Activated CD8-positive, alpha-beta T cell treated with anti-CD3 and anti-CD28 coated beads, Interleukin-2, amount 10 ng/mL, durations not matched to agents 7 days and 5 days (primary cell): ENCODE measurements around the gene DENND2A. TPM values are rescaled to one million over a fixed set of nuclear protein-coding genes. Genes with fewer than 3 reads are reported as not detected.
"Not testable (repeated sequence)": the region's sequence is repeated elsewhere in the genome, so short reads cannot be mapped to it uniquely, and the experiment has no call there.

Source experiments
- ATAC-seq: fragments of 150-1000 bp; cut with Tn5 transposase; one replicate; pipeline ENCODE4 v1.10.0; 2021; ENCODE audit warnings: moderate library complexity
- CTCF ChIA-PET: fragments of 350-600 bp; sonication (Branson Sonifier 250); formaldehyde crosslinking; loops from one replicate; lab custom pipeline; 2021; ENCODE audit warnings: antibody characterized with exemption; lab: Charles Lee
- POLR2A ChIA-PET: fragments of 350-600 bp; sonication (Branson Sonifier 250); formaldehyde crosslinking; loops from one replicate; lab custom pipeline; 2021; ENCODE audit warnings: antibody characterized with exemption; lab: Charles Lee
- DNase-seq: peaks from one replicate; pipeline ENCODE4 v3.0.0-alpha.2; 2020
- H3K27ac Mint-ChIP-seq: one replicate; pipeline ENCODE4 v1.8.0; 2021; ENCODE audit warnings: mild to moderate bottlenecking, mixed read lengths
- H3K27me3 Mint-ChIP-seq: one replicate; pipeline ENCODE4 v1.8.0; 2021; ENCODE audit warnings: low read depth, mixed read lengths
- H3K36me3 Mint-ChIP-seq: one replicate; pipeline ENCODE4 v1.8.0; 2021; ENCODE audit warnings: low read depth, mixed read lengths
- H3K4me1 Mint-ChIP-seq: one replicate; pipeline ENCODE4 v1.8.0; 2021; ENCODE audit warnings: low read depth, mixed read lengths
- H3K4me3 Mint-ChIP-seq: one replicate; pipeline ENCODE4 v1.8.0; 2021; ENCODE audit warnings: mild to moderate bottlenecking, mixed read lengths
- H3K9me3 Mint-ChIP-seq: one replicate; pipeline ENCODE4 v1.8.0; 2022; ENCODE audit warnings: mixed read lengths; ENCODE audit not compliant: insufficient read depth
- total RNA-seq, 2 experiments: library from RNA; stranded (reverse); gene quantifications; one replicate each; pipeline ENCODE4 v1.2.3, GENCODE V29; 2021

Gene DENND2A
- total RNA-seq, 2 experiments from 2014 or later, result not detected

DNA sequence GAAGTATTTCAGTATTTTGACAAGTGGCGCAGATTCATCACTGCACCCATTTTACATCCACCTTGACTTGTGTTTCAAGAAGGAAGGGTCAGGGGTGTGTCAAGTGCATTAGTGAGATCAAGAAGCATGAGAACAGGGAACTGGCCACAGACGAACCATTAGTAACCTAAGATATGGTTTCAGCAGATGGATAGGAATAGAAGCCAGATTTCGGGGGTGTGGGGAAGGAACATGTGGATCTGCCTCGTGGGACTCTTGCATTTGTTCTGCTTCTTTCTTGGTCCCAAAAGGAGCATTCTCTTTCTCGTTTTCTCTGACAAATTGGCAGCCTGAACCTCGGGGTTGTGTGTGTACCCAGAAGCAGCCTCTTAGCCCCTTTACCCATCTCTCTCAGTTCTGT is 9.6 kb downstream of the DENND2A start:
- ATAC-seq, result no peak
- ChIA-PET POLR2A (no interaction called here), CTCF (no interaction called here)
- Mint-ChIP-seq H3K27me3 (peaks cover 5% of the 10 kb centered on the region), H3K27ac (no peak overlapping the region), H3K36me3 (no peaks in the 10 kb centered on the region), H3K4me1 (no peaks in the 10 kb centered on the region), H3K4me3 (no peak overlapping the region), H3K9me3 (no peaks in the 10 kb centered on the region)
- DNase-seq, result no peak

- ATAC-seq (no peak), DNase-seq (no peak)
- no peaks in the 10 kb centered on the region for H3K4me1 Mint-ChIP-seq
- CTCF ChIA-PET, result interaction anchor here (0.7 kb wide), 1 partner anchor 27 kb away, joined by 3 read pairs; no protein-coding TSS in a partner anchor
- H3K9me3 Mint-ChIP-seq, result no peaks in the 10 kb centered on the region
- POLR2A ChIA-PET, result no interaction called here
- H3K36me3 Mint-ChIP-seq, result no peaks in the 10 kb centered on the region
- H3K27me3 Mint-ChIP-seq, result peaks cover 5% of the 10 kb centered on the region
- H3K4me3 Mint-ChIP-seq, result no peak overlapping the region
- no peak overlapping the region for H3K27ac Mint-ChIP-seq
These were observed 14.4 kb downstream of the DENND2A start for GRCh38 chr7:140625908-140626868.

DNA sequence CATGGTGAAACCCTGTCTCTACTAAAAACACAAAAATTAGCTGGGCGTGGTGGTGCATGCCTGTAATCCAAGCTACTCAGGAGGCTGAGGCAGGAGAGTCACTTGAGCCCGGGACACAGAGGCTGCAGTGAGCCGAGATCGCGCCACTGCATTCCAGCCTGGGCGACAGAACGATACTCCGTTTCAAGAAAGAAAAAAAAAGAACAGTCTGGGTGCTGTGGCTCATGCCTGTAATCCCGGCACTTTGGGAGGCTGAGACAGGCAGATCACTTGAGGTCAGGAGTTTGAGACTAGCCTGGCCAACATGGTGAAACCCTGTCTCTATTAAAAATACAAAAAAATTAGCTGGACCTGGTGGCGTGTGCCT is 15.4 kb downstream of the DENND2A start:
- DNase-seq, H3K4me1 Mint-ChIP-seq, H3K27ac Mint-ChIP-seq, H3K27me3 Mint-ChIP-seq, CTCF ChIA-PET, POLR2A ChIA-PET, H3K4me3 Mint-ChIP-seq, H3K9me3 Mint-ChIP-seq, ATAC-seq, H3K36me3 Mint-ChIP-seq: not testable (repeated sequence)

DNA sequence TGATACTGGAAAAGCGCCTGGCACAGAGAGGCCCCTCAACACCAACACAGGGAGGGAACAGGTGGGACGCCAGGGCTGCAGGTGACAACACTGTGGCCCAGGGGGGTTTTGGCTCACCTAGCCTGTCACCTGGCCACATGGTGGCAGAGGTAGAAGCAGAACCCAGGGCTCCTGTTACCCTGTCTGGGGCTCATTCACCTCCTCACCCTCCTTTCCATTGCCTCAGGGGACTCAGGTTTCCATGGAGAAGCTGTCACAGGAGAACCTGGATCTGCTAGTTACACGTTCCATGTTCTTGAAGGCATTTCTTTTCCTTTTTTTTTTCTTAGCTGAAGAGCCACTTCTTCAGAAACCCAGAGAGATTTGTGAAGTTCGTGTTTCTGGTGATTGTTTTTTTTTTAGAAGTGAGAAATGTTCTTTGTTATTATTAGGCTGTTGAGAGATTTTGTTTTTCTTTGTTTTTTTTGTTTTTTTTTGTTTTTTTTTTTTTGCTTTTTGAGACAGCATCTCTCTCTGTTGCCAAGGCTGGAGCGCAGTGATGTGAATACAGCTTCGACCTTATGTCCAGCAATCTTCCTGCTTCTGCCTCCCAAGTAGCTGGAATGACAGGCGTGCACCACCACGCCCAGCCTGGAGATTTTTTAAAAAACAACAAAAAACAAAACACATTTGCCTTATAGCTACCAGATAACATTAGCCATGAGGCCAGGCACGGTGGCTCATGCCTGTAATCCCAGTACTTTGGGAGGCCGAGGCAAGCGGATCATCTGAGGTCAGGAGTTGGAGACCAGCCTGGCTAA is 16.0 kb downstream of the DENND2A start:
- ATAC-seq, result no peak
- Mint-ChIP-seq H3K36me3 (no peaks in the 10 kb centered on the region), H3K27ac (no peak overlapping the region), H3K9me3 (no peaks in the 10 kb centered on the region), H3K4me1 (no peaks in the 10 kb centered on the region), H3K4me3 (no peak overlapping the region), H3K27me3 (no peaks in the 10 kb centered on the region)
- ChIA-PET POLR2A (no interaction called here), CTCF (no interaction called here)
- DNase-seq, result no peak

DNA sequence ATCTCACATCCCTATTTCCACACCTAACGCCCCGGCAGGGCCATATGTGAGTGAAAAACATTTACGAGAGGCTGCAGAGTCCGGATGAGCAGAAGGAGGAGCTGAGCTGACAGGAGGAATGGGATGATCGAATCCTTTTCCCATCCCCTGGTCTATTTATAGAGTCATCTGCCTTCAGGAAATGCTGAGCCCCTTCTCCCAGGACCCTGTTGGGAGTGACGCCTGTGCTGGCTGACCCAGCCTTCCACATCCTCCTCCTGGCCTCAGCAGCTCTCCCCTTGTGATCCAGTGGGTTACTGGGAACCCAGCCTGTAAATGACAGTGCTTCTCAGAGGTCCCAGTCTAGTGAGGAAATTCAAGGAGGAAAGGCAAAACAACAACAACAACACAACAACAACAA is 16.6 kb downstream of the DENND2A start:
- CTCF ChIA-PET, result no interaction called here
- Mint-ChIP-seq H3K4me1 (no peaks in the 10 kb centered on the region), H3K36me3 (no peaks in the 10 kb centered on the region), H3K9me3 (no peaks in the 10 kb centered on the region), H3K4me3 (no peak overlapping the region), H3K27me3 (no peaks in the 10 kb centered on the region), H3K27ac (no peak overlapping the region)
- ATAC-seq (no peak), DNase-seq (no peak)
- POLR2A ChIA-PET, result no interaction called here

DNA sequence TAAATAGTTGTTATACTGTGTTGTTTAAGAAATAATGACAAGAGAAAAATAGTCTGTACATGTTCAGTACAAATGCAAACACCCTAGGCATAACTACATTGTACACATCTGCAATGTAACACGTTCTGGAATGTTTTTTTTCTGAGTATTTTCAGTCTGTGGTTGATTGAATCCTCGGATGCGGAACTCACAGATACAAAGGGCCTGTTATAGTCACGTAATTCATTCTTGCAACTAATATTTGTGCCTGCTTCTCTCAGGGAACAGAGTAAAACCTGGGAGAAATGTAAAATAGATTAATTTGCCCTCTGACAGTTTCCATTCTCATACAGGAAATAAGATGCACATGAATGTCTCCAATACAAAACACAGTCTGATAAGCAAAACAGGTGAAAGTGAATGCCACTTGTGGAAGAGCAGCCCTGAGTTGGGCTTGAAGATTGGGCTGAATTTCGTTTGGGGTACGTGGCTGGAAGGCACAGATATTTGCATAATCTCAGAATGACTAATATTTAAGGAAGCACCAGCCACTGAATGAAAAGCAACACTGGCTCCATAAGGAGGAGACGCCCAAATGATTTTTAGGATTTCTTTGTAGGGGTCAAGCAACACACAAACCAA is 19.1 kb downstream of the DENND2A start:
- H3K27me3 Mint-ChIP-seq, result no peaks in the 10 kb centered on the region
- H3K9me3 Mint-ChIP-seq, result no peaks in the 10 kb centered on the region
- H3K27ac Mint-ChIP-seq, result no peak overlapping the region
- ATAC-seq, result no peak
- no peaks in the 10 kb centered on the region for H3K36me3 Mint-ChIP-seq
- no peak for DNase-seq
- H3K4me1 Mint-ChIP-seq, result no peaks in the 10 kb centered on the region
- H3K4me3 Mint-ChIP-seq, result no peak overlapping the region
- ChIA-PET POLR2A (no interaction called here), CTCF (no interaction called here)

DNA sequence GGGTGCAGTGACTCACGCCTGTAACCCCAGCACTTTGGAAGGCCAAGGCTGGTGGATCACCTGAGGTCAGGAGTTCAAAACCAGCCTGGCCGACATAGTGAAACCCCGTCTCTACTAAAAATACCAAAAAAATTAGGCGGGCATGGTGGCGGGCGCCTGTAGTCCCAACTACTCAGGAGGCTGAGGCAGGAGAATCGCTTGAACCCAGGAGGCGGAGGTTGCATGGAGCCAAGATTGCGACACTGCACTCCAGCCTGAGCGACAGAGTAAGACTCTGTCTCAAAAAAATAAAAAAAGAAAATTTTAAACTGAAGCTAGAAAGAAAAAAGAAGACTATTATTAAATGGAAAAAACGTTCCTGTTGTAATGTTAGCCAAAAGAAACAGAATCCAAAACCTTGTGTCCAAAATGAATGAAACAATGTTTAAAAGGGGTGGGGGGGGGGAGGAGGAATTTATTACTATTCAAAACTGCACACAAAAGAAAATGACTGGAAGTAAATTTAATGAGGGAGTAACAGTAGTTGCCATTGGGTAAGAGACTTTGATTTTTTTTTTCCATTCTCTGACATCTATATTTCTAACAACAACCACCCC is 20.6 kb downstream of the DENND2A start:
- CTCF ChIA-PET, H3K27ac Mint-ChIP-seq, H3K27me3 Mint-ChIP-seq, POLR2A ChIA-PET, H3K36me3 Mint-ChIP-seq, H3K4me1 Mint-ChIP-seq, DNase-seq, H3K9me3 Mint-ChIP-seq, ATAC-seq, H3K4me3 Mint-ChIP-seq: not testable (repeated sequence)

DNA sequence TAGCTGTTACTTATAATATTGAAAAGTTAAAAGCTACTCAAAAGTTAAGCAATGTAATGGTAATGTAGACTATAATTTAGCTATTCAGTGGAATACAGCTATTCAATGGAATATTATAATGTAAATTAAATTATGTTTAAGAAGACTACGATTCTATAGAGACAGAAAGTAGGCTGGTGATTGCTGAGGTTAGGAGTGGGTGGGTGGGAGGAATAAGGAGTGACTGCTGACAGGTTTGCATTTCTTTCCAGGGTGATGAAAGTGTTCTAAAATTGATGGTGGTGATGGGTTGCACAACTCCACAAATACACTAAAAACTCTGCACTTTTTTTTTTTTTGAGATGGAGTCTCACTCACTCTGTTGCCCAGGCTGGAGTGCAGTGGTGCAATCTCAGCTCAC is 21.4 kb downstream of the DENND2A start:
- CTCF ChIA-PET, result no interaction called here
- Mint-ChIP-seq H3K9me3 (no peaks in the 10 kb centered on the region), H3K4me3 (no peak overlapping the region), H3K4me1 (no peaks in the 10 kb centered on the region), H3K27ac (no peak overlapping the region), H3K27me3 (no peaks in the 10 kb centered on the region), H3K36me3 (no peaks in the 10 kb centered on the region)
- POLR2A ChIA-PET, result no interaction called here
- ATAC-seq (no peak), DNase-seq (no peak)

- H3K9me3 Mint-ChIP-seq, result no peaks in the 10 kb centered on the region
- H3K27ac Mint-ChIP-seq, result no peak overlapping the region
- DNase-seq, result no peak
- H3K4me1 Mint-ChIP-seq, result no peaks in the 10 kb centered on the region
- H3K27me3 Mint-ChIP-seq, result no peaks in the 10 kb centered on the region
- H3K36me3 Mint-ChIP-seq, result no peaks in the 10 kb centered on the region
- ATAC-seq, result no peak
- ChIA-PET CTCF (no interaction called here), POLR2A (no interaction called here)
- H3K4me3 Mint-ChIP-seq, result no peak overlapping the region
These were observed 22.3 kb downstream of the DENND2A start for GRCh38 chr7:140618306-140618705.

GRCh38 chr7:140617081-140617480 is 23.5 kb downstream of the DENND2A start:
- ChIA-PET CTCF (no interaction called here), POLR2A (no interaction called here)
- DNase-seq, result no peak
- Mint-ChIP-seq H3K4me1 (no peaks in the 10 kb centered on the region), H3K9me3 (no peaks in the 10 kb centered on the region), H3K27ac (no peak overlapping the region), H3K27me3 (no peaks in the 10 kb centered on the region), H3K36me3 (no peaks in the 10 kb centered on the region), H3K4me3 (no peak overlapping the region)
- ATAC-seq, result no peak

DNA sequence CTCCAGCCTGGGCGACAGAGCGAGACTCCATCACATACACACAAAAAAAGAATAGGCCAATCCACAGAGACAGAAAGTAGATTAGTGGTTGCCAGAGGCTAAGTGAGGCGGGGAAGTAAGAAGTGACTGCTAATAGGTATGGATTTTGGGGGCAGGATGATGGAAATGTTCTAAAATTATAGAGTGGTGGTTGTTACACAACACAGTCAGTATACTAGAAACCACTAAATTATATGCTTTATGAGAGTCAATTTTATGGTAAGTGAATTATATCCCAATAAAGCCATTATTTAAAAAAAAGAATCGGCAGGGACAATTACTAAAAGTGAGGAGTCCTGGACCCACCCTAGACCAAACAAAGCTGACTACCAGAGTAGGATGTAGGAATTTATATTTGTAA is 24.3 kb downstream of the DENND2A start:
- DNase-seq, result no peak
- ChIA-PET POLR2A (no interaction called here), CTCF (no interaction called here)
- Mint-ChIP-seq H3K27me3 (no peaks in the 10 kb centered on the region), H3K4me1 (no peaks in the 10 kb centered on the region), H3K36me3 (no peaks in the 10 kb centered on the region), H3K27ac (no peak overlapping the region), H3K9me3 (no peaks in the 10 kb centered on the region), H3K4me3 (no peak overlapping the region)
- no peak for ATAC-seq
